SK-N-SH (cell line): Measurements from ENCODE around the gene TMEM95. TPM values are rescaled to one million over a fixed set of nuclear protein-coding genes. Genes with fewer than 3 reads are reported as not detected.

Experiments used
- CHD2 ChIP-seq: fragments of 150-350 bp; IDR thresholded peaks from 2 replicates; pipeline ENCODE4 v1.6.1; 2018; ENCODE audit warnings: low read length; ENCODE audit not compliant: partially characterized antibody
- CTCF ChIP-seq: fragments of 200-600 bp; sonication (generic); IDR thresholded peaks from 2 replicates; pipeline ENCODE4 v1.6.1; 2017; ENCODE audit warnings: antibody characterized with exemption, mild to moderate bottlenecking, moderate library complexity
- ELF1 ChIP-seq: IDR thresholded peaks from 2 replicates; pipeline ENCODE4 v1.4.0; 2012
- FOSL2 ChIP-seq: IDR thresholded peaks from 2 replicates; pipeline ENCODE4 v1.4.0; 2012; ENCODE audit warnings: low read depth, mild to moderate bottlenecking, moderate library complexity, borderline replicate concordance
- FOXJ3 ChIP-seq: sonication (generic); formaldehyde crosslinking; IDR thresholded peaks from 2 replicates; pipeline ENCODE4 v1.5.1; 2020; ENCODE audit warnings: mild to moderate bottlenecking, missing genetic modification reagents
- GABPA ChIP-seq: IDR thresholded peaks from 2 replicates; pipeline ENCODE4 v1.4.0; 2012; ENCODE audit warnings: low read depth, mild to moderate bottlenecking
- IRF3 ChIP-seq: fragments of 150-350 bp; IDR thresholded peaks from 2 replicates; pipeline ENCODE4 v1.6.1; 2016; ENCODE audit warnings: mild to moderate bottlenecking, low read depth, low read length
- JUND ChIP-seq: IDR thresholded peaks from 2 replicates; pipeline ENCODE4 v1.4.0; 2012
- MAX ChIP-seq: IDR thresholded peaks from 2 replicates; pipeline ENCODE4 v1.4.0; 2012; ENCODE audit warnings: low read depth
- MEF2A ChIP-seq: IDR thresholded peaks from 2 replicates; pipeline ENCODE4 v1.4.0; 2012; ENCODE audit warnings: low read depth, borderline replicate concordance
- NFIC ChIP-seq: IDR thresholded peaks from 2 replicates; pipeline ENCODE4 v1.4.0; 2012; ENCODE audit warnings: borderline replicate concordance
- PBX3 ChIP-seq: IDR thresholded peaks from 2 replicates; pipeline ENCODE4; 2012
- RAD21 ChIP-seq: IDR thresholded peaks from 2 replicates; pipeline ENCODE4 v1.6.1; 2012; ENCODE audit warnings: mild to moderate bottlenecking, low read length
- REST ChIP-seq: IDR thresholded peaks from 2 replicates; pipeline ENCODE4 v1.6.1; 2012; ENCODE audit warnings: mild to moderate bottlenecking, low read depth, low read length, moderate library complexity
- RFX5 ChIP-seq: IDR thresholded peaks from 2 replicates; pipeline ENCODE4 v1.6.1; 2012; ENCODE audit warnings: mild to moderate bottlenecking, improper control_type of control experiment, low read length
- RXRA ChIP-seq: IDR thresholded peaks from 2 replicates; pipeline ENCODE4 v1.4.0; 2012; ENCODE audit warnings: low read depth, mild to moderate bottlenecking, borderline replicate concordance
- SIN3A ChIP-seq: IDR thresholded peaks from 2 replicates; pipeline ENCODE4 v1.6.1; 2012; ENCODE audit warnings: low read depth, mild to moderate bottlenecking, low read length, moderate library complexity, borderline replicate concordance
- SMC3 ChIP-seq: IDR thresholded peaks from 2 replicates; pipeline ENCODE4 v1.6.1; 2012; ENCODE audit warnings: low read depth, low read length, improper control_type of control experiment
- TCF12 ChIP-seq: IDR thresholded peaks from 2 replicates; pipeline ENCODE4 v1.4.0; 2012
- USF2 ChIP-seq: fragments of 150-350 bp; IDR thresholded peaks from 2 replicates; pipeline ENCODE4 v1.6.1; 2017; ENCODE audit warnings: antibody characterized with exemption, low read length, low read depth, borderline replicate concordance
- YY1 ChIP-seq: IDR thresholded peaks from 2 replicates; pipeline ENCODE4 v1.4.0; 2012; ENCODE audit warnings: low read depth, mild to moderate bottlenecking
- ZBTB33 ChIP-seq: IDR thresholded peaks from 2 replicates; pipeline ENCODE4 v1.4.0; 2012; ENCODE audit warnings: low read depth, borderline replicate concordance
- polyA plus RNA-seq, 3 experiments: library from polyadenylated mRNA; depleted of rRNA; stranded (reverse); fragments of >200 nt; gene quantifications; 2 replicates each; pipeline ENCODE4 v1.2.3, GENCODE V29; 2012

Gene TMEM95
- polyA plus RNA-seq, 1 of the 3 experiments (the other 2 are of a cell fraction): not detected

- TF ChIP-seq RXRA (peak; percentile 57; the same call in 1 of the 2 replicates), RFX5 (no peak), FOSL2 (no peak), SIN3A (no peak), NFIC (no peak), SMC3 (no peak), YY1 (0 out of 2 replicates have a peak, but pooled peaks have one; percentile 20), JUND (no peak), CHD2 (no peak), PBX3 (no peak; the same call in 1 of the 2 replicates), GABPA (no peak), FOXJ3 (CRISPR knock-in tag) (no peak), RAD21 (no peak), CTCF (no peak), IRF3 (no peak), TCF12 (peak; percentile 11; the same call in 1 of the 2 replicates), ZBTB33 (0 out of 2 replicates have a peak, but pooled peaks have one; percentile 11), USF2 (no peak), ELF1 (peak; percentile 55), MAX (peak; percentile 64; the same call in 1 of the 2 replicates), MEF2A (no peak), REST (no peak)
These were observed 3.1 kb upstream of the TMEM95 start, which contains the start of gene KCTD11 (continued) for GRCh38 chr17:7351665-7352502.
